RCC 7860 (cell line): ENCODE data around the gene IL1RAPL2.
"Not testable (repeated sequence)": the region's sequence is repeated elsewhere in the genome, so short reads cannot be mapped to it uniquely, and the experiment has no call there.

Source experiments
- DNase-seq: peaks from one replicate; pipeline ENCODE4 v3.0.0-alpha.2; 2015; ENCODE audit warnings: low spot score
- FAIRE-seq: peaks from 2 replicates; lab custom pipeline; 2012; peaks lifted over from hg19 to GRCh38; lab: Jason Lieb, UNC

Gene IL1RAPL2

GRCh38 chrX:105653891-105654290, 1087.9 kb downstream of the IL1RAPL2 start:
- FAIRE-seq: no peak
- no peak for DNase-seq

- FAIRE-seq (no peak), DNase-seq (no peak)
Measured at GRCh38 chrX:105658136-105658535, 1092.1 kb downstream of the IL1RAPL2 start.

- DNase-seq (no peak), FAIRE-seq (no peak)
Measured at GRCh38 chrX:105662248-105662647, 1096.2 kb downstream of the IL1RAPL2 start.

GRCh38 chrX:105664243-105664642, 1098.2 kb downstream of the IL1RAPL2 start:
- no peak for FAIRE-seq

GRCh38 chrX:105684288-105684687, 1118.3 kb downstream of the IL1RAPL2 start:
- DNase-seq, FAIRE-seq: not testable (repeated sequence)

More at GRCh38 chrX:105664243-105664642, 1098.2 kb downstream of the IL1RAPL2 start:
- no peak for DNase-seq

- DNase-seq (no peak), FAIRE-seq (no peak)
Measured at GRCh38 chrX:105694839-105695238, 1128.8 kb downstream of the IL1RAPL2 start.

- no peak for FAIRE-seq
- DNase-seq: no peak
Measured at GRCh38 chrX:105695451-105695850, 1129.5 kb downstream of the IL1RAPL2 start.

GRCh38 chrX:105696870-105697269, 1130.9 kb downstream of the IL1RAPL2 start:
- DNase-seq (no peak), FAIRE-seq (no peak)

GRCh38 chrX:105697984-105698781, 1132.2 kb downstream of the IL1RAPL2 start:
- DNase-seq: no peak
- no peak for FAIRE-seq

GRCh38 chrX:105700331-105700730, 1134.3 kb downstream of the IL1RAPL2 start:
- FAIRE-seq: no peak
- DNase-seq: no peak

- no peak for FAIRE-seq
Measured at GRCh38 chrX:105701310-105702052, 1135.5 kb downstream of the IL1RAPL2 start.

GRCh38 chrX:105703876-105704275, 1137.9 kb downstream of the IL1RAPL2 start:
- FAIRE-seq: no peak
- no peak for DNase-seq

More at GRCh38 chrX:105701310-105702052, 1135.5 kb downstream of the IL1RAPL2 start:
- DNase-seq: no peak

- DNase-seq (no peak), FAIRE-seq (no peak)
Measured at GRCh38 chrX:105706041-105706440, 1140.0 kb downstream of the IL1RAPL2 start.

- FAIRE-seq (no peak), DNase-seq (no peak)
Measured at GRCh38 chrX:105711805-105712204, 1145.8 kb downstream of the IL1RAPL2 start.

- FAIRE-seq (no peak), DNase-seq (no peak)
Measured at GRCh38 chrX:105715746-105716145, 1149.7 kb downstream of the IL1RAPL2 start.

GRCh38 chrX:105723966-105724735, 1158.2 kb downstream of the IL1RAPL2 start:
- no peak for FAIRE-seq
- no peak for DNase-seq

- FAIRE-seq (no peak), DNase-seq (no peak)
Measured at GRCh38 chrX:105725228-105725627, 1159.2 kb downstream of the IL1RAPL2 start.

GRCh38 chrX:105738162-105738561, 1172.2 kb downstream of the IL1RAPL2 start:
- DNase-seq (no peak), FAIRE-seq (no peak)

GRCh38 chrX:105744291-105744690, 1178.3 kb downstream of the IL1RAPL2 start:
- DNase-seq (no peak), FAIRE-seq (no peak)

GRCh38 chrX:105744946-105745345, 1178.9 kb downstream of the IL1RAPL2 start:
- DNase-seq (no peak), FAIRE-seq (no peak)

GRCh38 chrX:105745863-105746262, 1179.9 kb downstream of the IL1RAPL2 start:
- no peak for DNase-seq
- no peak for FAIRE-seq
